A673 (cell line): ENCODE measurements around the gene C3orf18. TPM values are rescaled to one million over a fixed set of nuclear protein-coding genes. Genes with fewer than 3 reads are reported as not detected.
A peak's percentile ranks its signal among the peaks of the same experiment; 100 is the strongest.
"Not testable (repeated sequence)": the region's sequence is repeated elsewhere in the genome, so short reads cannot be mapped to it uniquely, and the experiment has no call there.

ENCODE experiments used
- BruUV-seq: library from RNA; stranded (reverse); fragments of 400-500 nt; replicated peaks from 2 replicates; lab custom pipeline; 2021; lab: Mats Ljungman, UMichigan
- CTCF ChIA-PET: fragments of 300-600 bp; sonication (Branson Sonifier 250); formaldehyde crosslinking; loops from one replicate; lab custom pipeline; 2022; ENCODE audit warnings: antibody characterized with exemption; lab: Charles Lee
- POLR2A ChIA-PET: fragments of 300-600 bp; sonication (Branson Sonifier 250); formaldehyde crosslinking; loops from one replicate; lab custom pipeline; 2022; ENCODE audit warnings: antibody characterized with exemption; ENCODE audit not compliant: low non-redundant PET; lab: Charles Lee
- DNase-seq: peaks from one replicate; pipeline ENCODE4 v3.0.0-alpha.2; 2015; ENCODE audit warnings: low spot score
- H3K27ac ChIP-seq: fragments of 200-600 bp; sonication (generic); 2 replicates; pipeline ENCODE4 v1.5.1; 2016; ENCODE audit warnings: mixed run types, low read depth, mild to moderate bottlenecking, mixed read lengths, antibody characterized with exemption, low read length; ENCODE audit not compliant: poor library complexity, severe bottlenecking
- H3K27me3 ChIP-seq: fragments of 200-600 bp; sonication (generic); replicated peaks from 2 replicates; pipeline ENCODE4 v1.6.1; 2017; ENCODE audit warnings: mixed run types, low read depth, mild to moderate bottlenecking, mixed read lengths, antibody characterized with exemption, low read length; ENCODE audit not compliant: insufficient read depth, poor library complexity
- H3K36me3 ChIP-seq: fragments of 200-600 bp; sonication (generic); 2 replicates; pipeline ENCODE4 v1.6.1; 2016; ENCODE audit warnings: mixed run types, mild to moderate bottlenecking, mixed read lengths, antibody characterized with exemption, low read length; ENCODE audit not compliant: insufficient read depth, poor library complexity, severe bottlenecking
- H3K4me1 ChIP-seq: fragments of 200-600 bp; sonication (generic); 2 replicates; pipeline ENCODE4 v1.6.1; 2017; ENCODE audit warnings: mixed run types, mild to moderate bottlenecking, mixed read lengths, antibody characterized with exemption, low read length; ENCODE audit not compliant: insufficient read depth, poor library complexity, severe bottlenecking
- H3K4me3 ChIP-seq: fragments of 200-600 bp; sonication (generic); 2 replicates; pipeline ENCODE4 v1.5.1; 2016; ENCODE audit warnings: low read depth, mixed run types, mild to moderate bottlenecking, mixed read lengths, low read length; ENCODE audit not compliant: poor library complexity, severe bottlenecking
- H3K9me3 ChIP-seq: fragments of 200-600 bp; sonication (generic); 2 replicates; pipeline ENCODE4 v1.6.1; 2016; ENCODE audit warnings: mixed run types, low read depth, mild to moderate bottlenecking, mixed read lengths, antibody characterized with exemption, low read length; ENCODE audit not compliant: poor library complexity, severe bottlenecking
- CTCF ChIP-seq: fragments of 300-800, 200-600 bp; sonication (generic); conservative IDR thresholded peaks from 2 replicates; pipeline ENCODE4 v1.5.1; 2017; ENCODE audit warnings: low read depth, mild to moderate bottlenecking, antibody characterized with exemption, low read length, moderate library complexity, mixed read lengths
- EZH2 ChIP-seq: fragments of 200-600 bp; sonication (generic); IDR thresholded peaks from 2 replicates; pipeline ENCODE4 v1.6.1; 2017; ENCODE audit warnings: borderline replicate concordance, low read depth, mild to moderate bottlenecking, mixed read lengths, antibody characterized with exemption, low read length; ENCODE audit not compliant: poor library complexity, severe bottlenecking
- intact Hi-C: fragments of 100-400 bp; cut with micrococcal nuclease; formaldehyde crosslinking; loops from one replicate; pipeline ENCODE4 v1.10.0; 2022; ENCODE audit not compliant: unreplicated experiment
- total RNA-seq: library from RNA; stranded (reverse); gene quantifications from 2 replicates; pipeline ENCODE4 v1.2.3, GENCODE V29; 2021

The C3orf18 gene
- total RNA-seq, 1 experiment from 2014 or later: 1.5 TPM

- peak; percentile 18 for DNase-seq
- no peak overlapping the region for H3K27ac ChIP-seq
- no peak for TF ChIP-seq CTCF
- no peak for TF ChIP-seq EZH2
Measured at GRCh38 chr3:50515565-50516439, 51.7 kb downstream of the C3orf18 start.

GRCh38 chr3:50512908-50513307, 54.6 kb downstream of the C3orf18 start:
- H3K36me3 ChIP-seq, intact Hi-C loops, DNase-seq, H3K9me3 ChIP-seq, H3K4me3 ChIP-seq, H3K4me1 ChIP-seq, H3K27me3 ChIP-seq, CTCF ChIA-PET, H3K27ac ChIP-seq, BruUV-seq: not testable (repeated sequence)
- POLR2A ChIA-PET: interaction anchor here (0.6 kb wide), 1 partner anchor 202 kb away, joined by 3 read pairs; no protein-coding TSS in a partner anchor

More at GRCh38 chr3:50515565-50516439, 51.7 kb downstream of the C3orf18 start:
- BruUV-seq: no TSS peak
- H3K4me3 ChIP-seq: no peak overlapping the region
- no peaks in the 10 kb centered on the region for H3K36me3 ChIP-seq
- H3K27me3 ChIP-seq: no peaks in the 10 kb centered on the region
- H3K4me1 ChIP-seq: no peaks in the 10 kb centered on the region
- no peaks in the 10 kb centered on the region for H3K9me3 ChIP-seq
- intact Hi-C loops: loop anchor here (5.0 kb wide), 1 partner anchor 96 kb away; the partner anchor contains the start of gene CISH
- CTCF ChIA-PET: no interaction called here
- POLR2A ChIA-PET: no interaction called here

- Histone ChIP-seq H3K9me3 (no peaks in the 10 kb centered on the region), H3K27me3 (no peaks in the 10 kb centered on the region), H3K27ac (no peak overlapping the region), H3K4me3 (no peak overlapping the region), H3K4me1 (no peaks in the 10 kb centered on the region), H3K36me3 (no peaks in the 10 kb centered on the region)
- POLR2A ChIA-PET: no interaction called here
- no peak for TF ChIP-seq EZH2
- TF ChIP-seq CTCF: no peak
- DNase-seq: no peak
- BruUV-seq: no TSS peak
- intact Hi-C loops: no loop called here
- CTCF ChIA-PET: no interaction called here
Measured at GRCh38 chr3:50512131-50512530, 55.4 kb downstream of the C3orf18 start.
